Thyroid gland (tissue), 4 donors: Measurements from ENCODE around the gene KRT12. TPM values are rescaled to one million over a fixed set of nuclear protein-coding genes. Genes with fewer than 3 reads are reported as not detected.

Experiments used
- DNase-seq, 2 donors: peaks; one replicate each; pipeline ENCODE4 v3.0.0-alpha.2; 2019
- H3K27ac ChIP-seq, 3 donors: fragments of 200-600 bp; sonication (generic); 1 replicate in 2 of 3; 2 replicates in 1 of 3; pipeline ENCODE4 v1.5.1; 2016 to 2019; ENCODE audit warnings: mild to moderate bottlenecking in 1 of 3, moderate library complexity in 1 of 3
- H3K27me3 ChIP-seq: fragments of 200-600 bp; sonication (generic); one replicate; pipeline ENCODE4 v1.5.1; 2019
- H3K36me3 ChIP-seq, 2 donors: fragments of 200-600 bp; sonication (generic); one replicate each; pipeline ENCODE4 v1.5.1; 2016 to 2019
- H3K4me1 ChIP-seq, 2 donors: fragments of 200-600 bp; sonication (generic); one replicate each; pipeline ENCODE4 v1.5.1; 2017 to 2019
- H3K4me3 ChIP-seq, 3 donors: fragments of 200-600 bp; sonication (generic); replicated peaks in 1 of 3; 1 replicate in 2 of 3; 2 replicates in 1 of 3; pipeline ENCODE4 v1.5.1; 2016; ENCODE audit warnings: mild to moderate bottlenecking in 1 of 3
- H3K9me3 ChIP-seq: fragments of 200-600 bp; sonication (generic); one replicate; pipeline ENCODE4 v1.5.1; 2017
- POLR2A ChIP-seq, 2 donors: fragments of 450-650 bp; IDR thresholded peaks; one replicate each; pipeline ENCODE4 v1.6.1; 2017; ENCODE audit warnings: antibody characterized with exemption in 2 of 2, mild to moderate bottlenecking in 2 of 2, moderate library complexity in 1 of 2
- WGBS, 2 donors: methylation state at CpG; one replicate each; pipeline ENCODE4 v1.1.5; 2017; 5-methylcytosine and 5-hydroxymethylcytosine counted together
- intact Hi-C: fragments of 100-400 bp; cut with DNase I; formaldehyde crosslinking; loops from one replicate; pipeline ENCODE4 v1.15.1; 2023
- total RNA-seq, 4 donors: library from RNA; depleted of rRNA; stranded (reverse); fragments of >200 nt; gene quantifications; one replicate each; pipeline ENCODE4 v1.2.3, GENCODE V29; 2016
- TF ChIP-seq, protein P1 (sequence below), 6 experiments: fragments of 200-600 bp in 3 of 6; fragments of 450-650 bp in 3 of 6; sonication (generic) in 3 of 6; IDR thresholded peaks; one replicate each; pipeline ENCODE4 v1.5.1; 2016 to 2019; ENCODE audit warnings: antibody characterized with exemption in 6 of 6, mild to moderate bottlenecking in 2 of 6, inconsistent platforms in 1 of 6, moderate library complexity in 1 of 6

KRT12 gene
- total RNA-seq, 4 donors from 2014 or later, result not detected

DNA sequence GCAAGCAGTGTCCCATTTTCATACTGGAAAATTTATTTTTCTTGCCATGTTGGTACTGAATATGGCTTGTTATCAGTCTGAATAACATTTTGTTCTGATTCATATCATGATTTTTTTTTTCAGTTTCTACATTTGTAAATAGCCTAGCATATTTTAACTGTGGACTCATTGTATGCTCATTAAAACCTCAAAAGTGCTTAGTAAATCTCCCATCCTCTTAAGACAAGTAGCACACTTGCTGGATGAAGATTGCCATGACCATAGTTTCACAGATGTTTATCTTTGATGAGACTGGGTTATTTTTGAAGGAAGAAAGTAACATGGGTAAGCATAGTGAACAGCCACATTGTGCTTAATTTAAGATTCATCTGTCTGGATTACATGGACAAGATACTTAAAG lies 45.5 kb downstream of the KRT12 start:
- intact Hi-C loops, result no loop called here
- Histone ChIP-seq H3K27ac (no peak overlapping the region), H3K9me3 (no peaks in the 10 kb centered on the region)

DNA sequence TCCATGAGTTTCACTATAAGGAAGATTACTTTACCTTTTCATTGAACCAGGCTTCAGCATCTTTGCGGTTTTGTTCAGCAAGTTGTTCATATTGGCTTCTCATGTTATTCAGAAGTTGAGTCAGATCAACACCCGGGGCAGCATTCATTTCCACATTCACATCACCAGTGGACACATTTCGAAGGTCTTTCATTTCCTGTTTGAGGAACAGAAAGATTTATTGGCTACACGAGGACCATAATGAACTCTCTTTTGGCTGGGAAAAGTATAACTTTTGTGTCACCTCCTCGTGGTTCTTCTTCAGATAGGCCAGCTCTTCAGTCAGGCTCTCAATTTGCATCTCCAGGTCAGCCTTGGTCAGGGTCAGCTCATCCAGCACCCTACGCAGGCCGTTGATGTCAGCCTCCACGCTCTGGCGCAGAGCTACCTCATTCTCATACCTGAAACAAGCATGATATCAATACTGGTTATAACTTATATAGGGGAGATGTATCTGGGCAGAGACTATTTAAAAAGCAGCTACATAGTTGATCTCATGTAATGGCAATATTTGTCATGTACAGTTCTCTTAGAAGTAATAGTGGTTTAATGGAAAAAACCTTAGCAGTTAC lies 46.7 kb downstream of the KRT12 start:
- Histone ChIP-seq H3K36me3 (no peaks in the 10 kb centered on the region), H3K4me3 (no peak overlapping the region), H3K27me3 (no peaks in the 10 kb centered on the region), H3K9me3 (no peaks in the 10 kb centered on the region), H3K4me1 (peaks cover 9% of the 10 kb centered on the region in 2 donors), H3K27ac (no peak overlapping the region)
- TF ChIP-seq, protein P1, sequence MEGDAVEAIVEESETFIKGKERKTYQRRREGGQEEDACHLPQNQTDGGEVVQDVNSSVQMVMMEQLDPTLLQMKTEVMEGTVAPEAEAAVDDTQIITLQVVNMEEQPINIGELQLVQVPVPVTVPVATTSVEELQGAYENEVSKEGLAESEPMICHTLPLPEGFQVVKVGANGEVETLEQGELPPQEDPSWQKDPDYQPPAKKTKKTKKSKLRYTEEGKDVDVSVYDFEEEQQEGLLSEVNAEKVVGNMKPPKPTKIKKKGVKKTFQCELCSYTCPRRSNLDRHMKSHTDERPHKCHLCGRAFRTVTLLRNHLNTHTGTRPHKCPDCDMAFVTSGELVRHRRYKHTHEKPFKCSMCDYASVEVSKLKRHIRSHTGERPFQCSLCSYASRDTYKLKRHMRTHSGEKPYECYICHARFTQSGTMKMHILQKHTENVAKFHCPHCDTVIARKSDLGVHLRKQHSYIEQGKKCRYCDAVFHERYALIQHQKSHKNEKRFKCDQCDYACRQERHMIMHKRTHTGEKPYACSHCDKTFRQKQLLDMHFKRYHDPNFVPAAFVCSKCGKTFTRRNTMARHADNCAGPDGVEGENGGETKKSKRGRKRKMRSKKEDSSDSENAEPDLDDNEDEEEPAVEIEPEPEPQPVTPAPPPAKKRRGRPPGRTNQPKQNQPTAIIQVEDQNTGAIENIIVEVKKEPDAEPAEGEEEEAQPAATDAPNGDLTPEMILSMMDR (IDR thresholded peaks at IDR 0.05), result no peak
- no peak for TF ChIP-seq POLR2A (IDR thresholded peaks at IDR 0.05)
- intact Hi-C loops, result no loop called here
- 85 to 90% methylated on average over 9 of the region's 9 CpGs for WGBS, 2 donors
- no peak for DNase-seq

More for the DNA sequence above, 45.5 kb downstream of the KRT12 start:
- Histone ChIP-seq H3K4me1 (peaks cover 9% of the 10 kb centered on the region in 2 donors), H3K4me3 (no peak overlapping the region), H3K36me3 (no peaks in the 10 kb centered on the region), H3K27me3 (no peaks in the 10 kb centered on the region)
- TF ChIP-seq, protein P1 (IDR thresholded peaks at IDR 0.05), result no peak
- no peak for TF ChIP-seq POLR2A (IDR thresholded peaks at IDR 0.05)
- DNase-seq, result no peak

DNA sequence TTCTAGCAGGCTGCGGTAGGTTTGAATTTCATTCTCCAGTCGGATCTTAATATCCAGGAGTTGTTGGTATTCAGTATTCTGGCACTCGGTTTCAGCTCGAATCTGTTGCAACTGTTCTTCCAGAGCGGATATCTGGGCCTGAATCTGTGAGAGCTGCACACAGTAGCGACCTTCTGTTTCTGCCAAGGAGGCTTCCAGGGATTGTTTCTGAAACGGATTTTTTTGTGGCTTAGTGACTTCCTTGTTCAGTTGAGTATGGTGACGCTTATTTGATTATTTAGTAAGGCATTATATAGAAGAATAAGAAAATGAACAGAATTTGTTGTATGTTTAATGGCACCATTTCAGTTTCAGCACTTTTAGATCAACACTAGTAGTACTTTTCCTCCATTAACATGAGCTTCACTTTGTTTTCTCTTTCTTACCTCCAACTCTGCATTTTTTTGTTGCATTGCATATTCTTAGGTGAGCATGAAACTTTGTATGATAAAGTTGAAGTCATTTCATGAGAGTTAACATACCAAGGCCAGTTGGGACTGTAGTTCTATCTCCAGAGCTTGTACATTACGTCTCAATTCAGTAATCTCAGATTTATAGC lies 47.4 kb downstream of the KRT12 start:
- WGBS, 2 donors, result 35 to 36% methylated on average over 9 of the region's 9 CpGs

DNA sequence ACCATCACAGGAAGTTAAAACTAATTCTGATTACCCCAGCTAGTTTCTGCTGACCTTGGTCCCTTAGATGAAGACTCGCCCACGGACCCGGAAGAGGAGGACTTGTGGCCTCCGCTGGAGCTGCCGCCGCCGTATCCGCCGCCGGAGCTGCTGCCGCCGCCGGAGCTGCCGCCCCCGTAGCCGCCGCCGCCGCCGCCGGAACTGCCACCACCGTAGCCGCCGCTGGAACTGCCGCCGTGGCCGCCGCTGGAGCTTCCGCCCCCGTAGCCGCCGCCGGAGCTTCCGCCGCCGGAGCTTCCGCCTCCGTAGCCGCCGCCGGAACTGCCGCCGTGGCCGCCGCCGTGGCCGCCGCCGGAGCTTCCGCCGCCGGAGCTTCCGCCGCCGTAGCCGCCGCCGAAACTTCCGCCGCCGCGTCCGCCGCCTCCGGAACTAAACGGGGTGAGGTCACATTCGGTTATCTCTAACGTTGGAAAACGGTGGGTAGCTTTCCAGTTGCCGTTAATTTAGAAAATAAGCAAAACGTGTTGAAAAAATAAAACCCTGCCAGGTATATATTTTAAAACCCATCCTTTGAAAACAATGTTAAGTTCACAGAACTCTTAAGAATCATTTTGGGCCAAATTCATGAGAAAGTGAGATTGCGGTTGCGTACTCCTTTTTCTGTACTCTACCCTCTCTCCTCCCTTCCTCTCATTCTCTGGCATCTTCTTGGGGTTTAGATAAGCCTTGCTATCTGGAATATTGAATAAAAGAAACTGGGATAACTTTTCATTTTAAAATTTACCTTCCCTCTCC lies 48.1 kb downstream of the KRT12 start:
- peak; percentile 74 to 76 for DNase-seq
- 1% methylated on average over 38 to 40 of the region's 73 CpGs for WGBS, 2 donors
- intact Hi-C loops, result no loop called here

More for the DNA sequence above, 47.4 kb downstream of the KRT12 start:
- intact Hi-C loops, result no loop called here
- DNase-seq, result no peak
- TF ChIP-seq, protein P1 (IDR thresholded peaks at IDR 0.05), result no peak
- no peak for TF ChIP-seq POLR2A (IDR thresholded peaks at IDR 0.05)
- Histone ChIP-seq H3K4me1 (peaks cover 9% of the 10 kb centered on the region in 2 donors), H3K27ac (peak overlapping the region; percentile 48 to 81 (median 67)), H3K9me3 (no peaks in the 10 kb centered on the region), H3K36me3 (no peaks in the 10 kb centered on the region), H3K4me3 (peak overlapping the region; percentile 19 to 68 (median 66)), H3K27me3 (no peaks in the 10 kb centered on the region)

More for the DNA sequence above, 48.1 kb downstream of the KRT12 start:
- Histone ChIP-seq H3K27me3 (no peaks in the 10 kb centered on the region), H3K4me1 (peaks cover 9% of the 10 kb centered on the region in 2 donors), H3K27ac (peak overlapping the region; percentile 64 to 88 (median 81)), H3K36me3 (no peaks in the 10 kb centered on the region), H3K4me3 (peak overlapping the region; percentile 19 to 90 (median 66)), H3K9me3 (no peaks in the 10 kb centered on the region)
- TF ChIP-seq, protein P1 (IDR thresholded peaks at IDR 0.05), result peak in 1 of 6 experiments; percentile 3
- TF ChIP-seq POLR2A (IDR thresholded peaks at IDR 0.05), result peak; percentile 10 to 83
